Neutrophil (primary cell): Measurements from ENCODE around the gene BORCS5.

Experiments
- H3K27ac ChIP-seq: fragments of 200-600 bp; sonication (generic); 2 replicates; pipeline ENCODE4 v1.5.1; 2016; ENCODE audit warnings: mild to moderate bottlenecking, moderate library complexity
- H3K27me3 ChIP-seq: fragments of 200-600 bp; sonication (generic); 2 replicates; pipeline ENCODE4 v1.6.0; 2016; ENCODE audit warnings: mild to moderate bottlenecking
- H3K36me3 ChIP-seq: fragments of 200-600 bp; sonication (generic); 2 replicates; pipeline ENCODE4 v1.5.1; 2017
- H3K4me1 ChIP-seq, 2 experiments: fragments of 200-600 bp in 1 of 2; sonication (generic) in 1 of 2; 1 replicate in 1 of 2; 2 replicates in 1 of 2; pipeline versions ENCODE4 v1.5.1 to v1.6.1; 2013 to 2016; ENCODE audit warnings: low read depth in 1 of 2, low read length in 1 of 2, mild to moderate bottlenecking in 1 of 2, moderate library complexity in 1 of 2; ENCODE audit not compliant: control insufficient read depth in 1 of 2, insufficient read depth in 1 of 2
- H3K4me3 ChIP-seq, 2 experiments: fragments of 200-600 bp in 1 of 2; sonication (generic) in 1 of 2; 1 replicate in 1 of 2; 2 replicates in 1 of 2; pipeline ENCODE4 v1.5.1; 2013 to 2016; ENCODE audit warnings: low read depth in 1 of 2, low read length in 1 of 2, mild to moderate bottlenecking in 1 of 2, moderate library complexity in 1 of 2
- H3K9me3 ChIP-seq: fragments of 200-600 bp; sonication (generic); 2 replicates; pipeline ENCODE4 v1.5.1; 2016
- CTCF ChIP-seq: fragments of 200-600 bp; sonication (generic); IDR thresholded peaks from 2 replicates; pipeline ENCODE4 v1.5.1; 2016; ENCODE audit warnings: antibody characterized with exemption

BORCS5 gene

DNA sequence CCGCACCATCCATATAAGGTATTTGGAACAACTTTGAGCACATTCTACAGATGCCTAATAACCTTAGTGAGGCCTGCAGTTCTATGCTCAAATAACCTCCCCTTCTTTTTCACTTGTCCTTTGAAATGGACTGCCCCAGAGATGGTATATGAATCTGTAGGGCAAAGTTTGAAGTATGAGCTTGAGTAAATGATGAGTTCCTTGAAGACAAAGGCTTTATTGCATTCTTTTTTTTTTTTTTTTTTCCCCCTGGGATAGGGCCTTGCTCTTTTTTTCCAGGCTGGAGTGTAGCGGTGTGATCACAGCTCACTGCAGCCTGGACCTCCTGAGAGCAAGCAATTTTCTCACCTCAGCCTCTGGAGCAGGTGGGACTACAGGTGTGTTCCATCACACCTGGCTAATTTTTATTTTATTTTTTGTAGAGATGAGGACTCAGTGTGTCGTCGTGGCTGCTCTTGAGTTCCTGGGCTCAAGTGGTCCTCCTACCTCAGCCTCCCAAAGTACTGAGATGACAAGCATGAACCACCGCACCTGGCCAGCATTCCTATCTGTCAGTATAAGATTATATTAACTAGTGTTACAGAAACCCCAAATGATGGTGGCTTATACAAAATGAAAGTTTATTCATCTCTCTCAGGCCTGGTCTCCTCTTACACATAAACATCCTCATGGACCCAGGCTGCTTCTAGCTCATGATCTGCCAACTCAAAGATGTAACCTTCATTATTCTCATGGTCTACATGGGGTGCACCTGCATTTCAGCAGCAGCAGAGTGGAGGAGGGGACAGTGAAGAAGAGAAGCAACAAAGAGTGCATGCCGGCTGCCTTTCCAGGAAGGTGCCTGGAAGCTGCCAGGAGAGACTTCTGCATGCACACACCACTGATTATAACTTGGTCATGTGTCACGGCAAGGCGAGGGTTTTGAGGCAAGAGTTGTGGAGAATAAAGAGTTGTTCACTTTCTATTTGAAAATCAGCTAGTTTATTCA, 104.4 kb downstream of the BORCS5 start:
- no peak for TF ChIP-seq CTCF
- Histone ChIP-seq H3K4me3 (no peak overlapping the region), H3K36me3 (peaks cover 4% of the 10 kb centered on the region), H3K9me3 (no peaks in the 10 kb centered on the region), H3K27ac (no peak overlapping the region), H3K27me3 (no peaks in the 10 kb centered on the region), H3K4me1 (peaks cover 7 to 11% of the 10 kb centered on the region in 2 experiments)

- no peak overlapping the region for H3K27ac ChIP-seq
- H3K9me3 ChIP-seq: no peaks in the 10 kb centered on the region
- H3K36me3 ChIP-seq: peaks cover 4% of the 10 kb centered on the region
- H3K27me3 ChIP-seq: no peaks in the 10 kb centered on the region
- no peak overlapping the region for H3K4me3 ChIP-seq
- no peak for TF ChIP-seq CTCF
- H3K4me1 ChIP-seq: peaks cover 14 to 16% of the 10 kb centered on the region in 2 experiments
These were observed 105.0 kb downstream of the BORCS5 start for GRCh38 chr12:12461923-12462315.

DNA sequence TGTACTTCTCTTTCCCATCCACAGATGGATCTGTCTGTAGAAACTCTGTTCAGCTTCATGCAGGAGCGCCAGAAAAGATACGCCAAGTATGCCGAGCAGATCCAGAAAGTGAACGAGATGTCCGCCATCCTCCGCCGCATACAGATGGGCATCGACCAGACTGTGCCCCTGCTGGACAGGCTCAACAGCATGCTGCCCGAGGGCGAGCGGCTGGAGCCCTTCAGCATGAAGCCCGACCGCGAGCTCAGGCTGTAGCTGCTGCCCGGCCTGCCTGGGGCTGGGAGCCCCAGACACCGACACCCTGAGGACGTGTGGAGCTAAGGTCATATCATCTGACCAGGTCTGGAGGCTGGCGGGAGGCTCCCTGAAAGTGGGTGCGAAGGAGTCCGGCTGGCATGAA, 108.6 kb downstream of the BORCS5 start:
- H3K4me3 ChIP-seq: no peak overlapping the region
- peaks cover 4% of the 10 kb centered on the region for H3K36me3 ChIP-seq
- H3K27me3 ChIP-seq: no peaks in the 10 kb centered on the region
- TF ChIP-seq CTCF: no peak
- peaks cover 45 to 48% of the 10 kb centered on the region in 2 experiments for H3K4me1 ChIP-seq
- no peak overlapping the region for H3K27ac ChIP-seq
- no peaks in the 10 kb centered on the region for H3K9me3 ChIP-seq

- no peaks in the 10 kb centered on the region for H3K9me3 ChIP-seq
- peaks cover 49 to 53% of the 10 kb centered on the region in 2 experiments for H3K4me1 ChIP-seq
- H3K4me3 ChIP-seq: no peak overlapping the region
- no peak for TF ChIP-seq CTCF
- H3K27me3 ChIP-seq: no peaks in the 10 kb centered on the region
- H3K27ac ChIP-seq: peak overlapping the region; percentile 71
- H3K36me3 ChIP-seq: peaks cover 4% of the 10 kb centered on the region
These were observed 109.3 kb downstream of the BORCS5 start for GRCh38 chr12:12466157-12466556.

GRCh38 chr12:12467264-12467663, 110.4 kb downstream of the BORCS5 start:
- H3K27me3 ChIP-seq: no peaks in the 10 kb centered on the region
- no peak for TF ChIP-seq CTCF
- no peak overlapping the region for H3K4me3 ChIP-seq
- H3K36me3 ChIP-seq: peaks cover 4% of the 10 kb centered on the region
- H3K4me1 ChIP-seq: peaks cover 49 to 53% of the 10 kb centered on the region in 2 experiments
- H3K9me3 ChIP-seq: no peaks in the 10 kb centered on the region
- H3K27ac ChIP-seq: peak overlapping the region; percentile 71
